SH-SY5Y (cell line): ENCODE measurements around the gene TFB2M.
A peak's percentile ranks its signal among the peaks of the same experiment; 100 is the strongest.

Experiments used
- GATA2 ChIP-seq: IDR thresholded peaks from 2 replicates; pipeline ENCODE4 v1.6.1; 2011; ENCODE audit warnings: mild to moderate bottlenecking, low read depth, low read length
- GATA3 ChIP-seq: IDR thresholded peaks from 2 replicates; pipeline ENCODE4 v1.6.1; 2011; ENCODE audit warnings: low read depth, mild to moderate bottlenecking, low read length, moderate library complexity

The TFB2M gene

GRCh38 chr1:246513619-246514343 lies 52.3 kb downstream of the TFB2M start:
- TF ChIP-seq GATA3 (no peak), GATA2 (no peak)

GRCh38 chr1:246513041-246513440 lies 53.0 kb downstream of the TFB2M start:
- TF ChIP-seq GATA3 (no peak), GATA2 (no peak)

- TF ChIP-seq GATA2 (no peak), GATA3 (no peak)
Measured at GRCh38 chr1:246512635-246513034, 53.4 kb downstream of the TFB2M start.

GRCh38 chr1:246512230-246512629 lies 53.8 kb downstream of the TFB2M start:
- TF ChIP-seq GATA2 (no peak), GATA3 (no peak)

- no peak for TF ChIP-seq GATA2
- no peak for TF ChIP-seq GATA3
Measured at GRCh38 chr1:246511203-246511602, 54.9 kb downstream of the TFB2M start.

- no peak for TF ChIP-seq GATA3
- no peak for TF ChIP-seq GATA2
Measured at GRCh38 chr1:246510147-246511030, 55.7 kb downstream of the TFB2M start.

GRCh38 chr1:246508897-246509688 lies 57.0 kb downstream of the TFB2M start:
- TF ChIP-seq GATA3 (no peak), GATA2 (no peak)

GRCh38 chr1:246506674-246507481 lies 59.2 kb downstream of the TFB2M start, which contains the start of gene SMYD3:
Gene SMYD3, minus strand, starts transcription at chr1:246507279.
- TF ChIP-seq GATA3 (no peak), GATA2 (no peak)

GRCh38 chr1:246506367-246506673 lies 59.7 kb downstream of the TFB2M start:
- TF ChIP-seq GATA3 (no peak), GATA2 (no peak)

- TF ChIP-seq GATA3 (no peak), GATA2 (no peak)
Measured at GRCh38 chr1:246503341-246503740, 62.7 kb downstream of the TFB2M start.

- TF ChIP-seq GATA3 (peak; percentile 98), GATA2 (peak; percentile 94)
Measured at GRCh38 chr1:246497331-246497915, 68.6 kb downstream of the TFB2M start.

- TF ChIP-seq GATA3, result no peak
- TF ChIP-seq GATA2, result no peak
Measured at GRCh38 chr1:246492611-246493245, 73.3 kb downstream of the TFB2M start.

GRCh38 chr1:246491551-246492053 lies 74.5 kb downstream of the TFB2M start:
- TF ChIP-seq GATA3 (no peak), GATA2 (no peak)
